AG04450 (cell line): ENCODE measurements around the gene PDGFB. TPM values are rescaled to one million over a fixed set of nuclear protein-coding genes. Genes with fewer than 3 reads are reported as not detected.

Source experiments
- CTCF ChIA-PET: fragments of 300-600, 350-600 bp; formaldehyde crosslinking; extraction: SDS; loops from one replicate; lab custom pipeline; 2022; ENCODE audit warnings: antibody characterized with exemption, inconsistent platforms; lab: Charles Lee
- POLR2A ChIA-PET: fragments of 350-600 bp; formaldehyde crosslinking; extraction: SDS; loops from one replicate; lab custom pipeline; 2021; ENCODE audit warnings: antibody characterized with exemption, inconsistent platforms; lab: Yijun Ruan, JAX
- DNase-seq: peaks from one replicate; pipeline ENCODE4 v3.0.0-alpha.2; 2011; ENCODE audit warnings: low read depth, low spot score
- H3K27ac ChIP-seq: one replicate; pipeline ENCODE4 v1.5.1; 2012; ENCODE audit warnings: low read depth, low read length, control low read depth
- H3K27me3 ChIP-seq: one replicate; pipeline ENCODE4 v1.6.0; 2012; ENCODE audit warnings: low read length; ENCODE audit not compliant: control insufficient read depth, insufficient read depth
- H3K4me3 ChIP-seq: 2 replicates; pipeline ENCODE4 v1.5.1; 2011; ENCODE audit warnings: mild to moderate bottlenecking, low read depth, low read length, control low read depth
- H3K9me3 ChIP-seq: 2 replicates; pipeline ENCODE4 v1.5.1; 2012; ENCODE audit warnings: low read length; ENCODE audit not compliant: control insufficient read depth, insufficient read depth
- CTCF ChIP-seq: IDR thresholded peaks from 2 replicates; pipeline ENCODE4 v1.5.1; 2011; ENCODE audit warnings: low read depth, low read length, control low read depth, inconsistent platforms
- polyA plus RNA-seq: library from polyadenylated mRNA; depleted of rRNA; stranded (reverse); fragments of >200 nt; gene quantifications from 2 replicates; pipeline ENCODE4 v1.2.3, GENCODE V29; 2011

PDGFB gene
- polyA plus RNA-seq, 1 experiment = 0.19 TPM

- no peak overlapping the region for H3K4me3 ChIP-seq
- DNase-seq = no peak
- H3K27me3 ChIP-seq = no peaks in the 10 kb centered on the region
- H3K27ac ChIP-seq = no peak overlapping the region
- ChIA-PET POLR2A (no interaction called here), CTCF (no interaction called here)
- H3K9me3 ChIP-seq = peaks cover 22% of the 10 kb centered on the region
- TF ChIP-seq CTCF = no peak
These were observed 20.5 kb upstream of the PDGFB start for GRCh38 chr22:39265143-39265886.

DNA sequence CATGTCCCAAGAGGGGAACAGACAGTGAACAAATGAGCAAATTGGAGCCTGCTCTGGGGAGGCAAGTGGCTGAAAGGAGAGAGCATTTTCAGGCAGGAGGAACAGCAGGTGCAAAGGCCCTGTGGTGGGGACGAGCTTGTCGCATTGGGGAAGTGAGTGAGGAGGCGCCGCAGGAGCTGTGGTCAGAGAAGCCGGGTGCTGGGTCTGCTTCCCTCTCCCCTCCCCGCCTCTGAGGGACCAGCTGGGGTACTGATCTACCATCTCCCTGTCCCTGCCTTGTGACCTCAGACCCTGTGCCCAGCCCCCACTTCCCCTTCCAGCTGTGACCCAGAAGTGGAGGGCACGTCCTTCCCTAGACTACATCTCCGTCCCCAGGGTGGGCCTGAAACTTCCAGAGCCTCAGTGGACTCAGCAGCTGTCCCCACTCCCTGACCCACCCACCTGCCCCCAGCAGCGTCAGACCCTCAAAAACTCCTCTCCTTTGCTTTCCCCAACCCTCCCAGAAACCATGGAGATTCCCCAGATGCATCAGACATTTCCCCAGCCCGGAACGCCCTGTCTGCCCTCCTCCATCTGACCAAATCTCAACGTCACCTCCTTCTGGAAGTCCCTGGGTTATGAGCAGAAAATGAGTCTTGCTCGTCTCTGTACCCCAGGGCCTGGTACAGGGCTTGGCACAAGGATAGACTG is 19.7 kb upstream of the PDGFB start:
- DNase-seq = no peak
- CTCF ChIA-PET = no interaction called here
- Histone ChIP-seq H3K27ac (no peak overlapping the region), H3K4me3 (no peak overlapping the region), H3K9me3 (peaks cover 22% of the 10 kb centered on the region), H3K27me3 (no peaks in the 10 kb centered on the region)
- POLR2A ChIA-PET = no interaction called here
- no peak for TF ChIP-seq CTCF

- H3K9me3 ChIP-seq = peaks cover 22% of the 10 kb centered on the region
- no peak overlapping the region for H3K27ac ChIP-seq
- POLR2A ChIA-PET = no interaction called here
- H3K27me3 ChIP-seq = no peaks in the 10 kb centered on the region
- CTCF ChIA-PET = no interaction called here
- TF ChIP-seq CTCF = no peak
- DNase-seq = no peak
- H3K4me3 ChIP-seq = no peak overlapping the region
These were observed 19.0 kb upstream of the PDGFB start for GRCh38 chr22:39263626-39264348.

DNA sequence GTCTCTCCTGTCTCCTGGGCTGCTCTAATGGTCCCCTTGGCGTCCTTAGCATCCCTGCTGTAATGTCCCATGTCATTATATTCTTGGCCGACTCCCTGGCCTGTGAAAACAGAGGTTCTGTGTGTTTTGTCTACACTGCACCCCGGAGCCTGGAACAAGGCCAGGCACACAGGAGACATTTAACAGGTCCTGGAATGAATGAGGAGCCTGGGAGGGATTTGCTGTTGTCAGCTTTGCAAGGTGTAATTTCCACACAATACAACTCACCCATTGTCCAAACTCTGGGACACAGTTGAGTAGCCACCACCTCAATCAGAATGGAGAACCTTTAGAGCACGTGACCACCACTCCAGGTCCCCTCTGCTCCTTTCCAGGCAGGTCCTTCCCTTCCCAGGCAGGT is 14.9 kb upstream of the PDGFB start:
- CTCF ChIA-PET = no interaction called here
- no peak overlapping the region for H3K4me3 ChIP-seq
- POLR2A ChIA-PET = no interaction called here
- H3K9me3 ChIP-seq = peaks cover 22% of the 10 kb centered on the region
- no peak for DNase-seq
- no peak overlapping the region for H3K27ac ChIP-seq
- no peak for TF ChIP-seq CTCF
- H3K27me3 ChIP-seq = no peaks in the 10 kb centered on the region
